ENCODE data around the gene RABGAP1L. TPM values are rescaled to one million over a fixed set of nuclear protein-coding genes. Genes with fewer than 3 reads are reported as not detected.

The RABGAP1L gene
- polyA plus RNA-seq, 1 donor (not counting 4 experiments of a cell fraction or from before 2014, with no cell fraction given) = 24.2 TPM

- TF ChIP-seq EZH2 (IDR thresholded peaks at IDR 0.05; ENCODE audit: low read length) (no peak), CTCF (optimal IDR thresholded peaks at IDR 0.05 in 1 of 3, IDR thresholded peaks at IDR 0.05 in 1 of 3, conservative IDR thresholded peaks at IDR 0.05 in 1 of 3; ENCODE audit: extremely low read depth in 1 of 3, insufficient read depth in 2 of 3, low read length in 3 of 3) (no peak)
- H3K27me3 ChIP-seq (ENCODE audit: control insufficient read depth, extremely low read depth, insufficient read depth, low read length) = no peaks in the 10 kb centered on the region
- no peak overlapping the region for H3K4me3 ChIP-seq (ENCODE audit: control insufficient read depth in 2 of 3, extremely low read depth in 1 of 3, insufficient read depth in 2 of 3, low read depth in 1 of 3, low read length in 3 of 3)
- no peaks in the 10 kb centered on the region for H3K4me1 ChIP-seq (ENCODE audit: control insufficient read depth, extremely low read depth, insufficient read depth, low read length)
- H4K20me1 ChIP-seq (ENCODE audit: control insufficient read depth, extremely low read depth, insufficient read depth, low read length) = no peaks in the 10 kb centered on the region
- H3K9me1 ChIP-seq (ENCODE audit: control insufficient read depth, extremely low read depth, insufficient read depth, low read length) = no peaks in the 10 kb centered on the region
- H3K9me3 ChIP-seq (ENCODE audit: control insufficient read depth, low read depth, low read length) = no peaks in the 10 kb centered on the region
- H3K79me2 ChIP-seq (ENCODE audit: control insufficient read depth, insufficient read depth, low read length) = no peaks in the 10 kb centered on the region
- no peak overlapping the region for H3K9ac ChIP-seq (ENCODE audit: control insufficient read depth, extremely low read depth, insufficient read depth, low read length)
- H3K4me2 ChIP-seq (ENCODE audit: control insufficient read depth, extremely low read depth, insufficient read depth, low read depth, low read length) = no peak overlapping the region
- DNase-seq (ENCODE audit: low read depth, low spot score) (no peak), FAIRE-seq (no peak)
- no peaks in the 10 kb centered on the region for H3K36me3 ChIP-seq (ENCODE audit: control insufficient read depth in 2 of 2, extremely low read depth in 1 of 2, insufficient read depth in 2 of 2, low read length in 2 of 2)
- H2AFZ ChIP-seq (ENCODE audit: control insufficient read depth, low read length) = no peak overlapping the region
- no peak overlapping the region for H3K27ac ChIP-seq (ENCODE audit: control insufficient read depth, insufficient read depth, low read length)
- dilution Hi-C loops (cut with MboI; ENCODE audit: extremely low pct_ligation_motif_present, low sequenced_read_pairs) = no loop called here
Measured at GRCh38 chr1:174623324-174624035, 464.2 kb downstream of the RABGAP1L start.

GRCh38 chr1:174626031-174627025 is 467.0 kb downstream of the RABGAP1L start:
- H3K9me1 ChIP-seq (ENCODE audit: control insufficient read depth, extremely low read depth, insufficient read depth, low read length) = no peaks in the 10 kb centered on the region
- H3K79me2 ChIP-seq (ENCODE audit: control insufficient read depth, insufficient read depth, low read length) = no peaks in the 10 kb centered on the region
- no peak overlapping the region for H3K4me2 ChIP-seq (ENCODE audit: control insufficient read depth, extremely low read depth, insufficient read depth, low read depth, low read length)
- dilution Hi-C loops (cut with MboI; ENCODE audit: extremely low pct_ligation_motif_present, low sequenced_read_pairs) = no loop called here
- FAIRE-seq = no peak
- H2AFZ ChIP-seq (ENCODE audit: control insufficient read depth, low read length) = no peak overlapping the region
- H3K4me1 ChIP-seq (ENCODE audit: control insufficient read depth, extremely low read depth, insufficient read depth, low read length) = no peaks in the 10 kb centered on the region
- DNase-seq (ENCODE audit: low read depth, low spot score) = no peak
- no peaks in the 10 kb centered on the region for H4K20me1 ChIP-seq (ENCODE audit: control insufficient read depth, extremely low read depth, insufficient read depth, low read length)
- no peaks in the 10 kb centered on the region for H3K27me3 ChIP-seq (ENCODE audit: control insufficient read depth, extremely low read depth, insufficient read depth, low read length)
- H3K4me3 ChIP-seq (ENCODE audit: control insufficient read depth in 2 of 3, extremely low read depth in 1 of 3, insufficient read depth in 2 of 3, low read depth in 1 of 3, low read length in 3 of 3) = no peak overlapping the region
- TF ChIP-seq CTCF (optimal IDR thresholded peaks at IDR 0.05 in 1 of 3, IDR thresholded peaks at IDR 0.05 in 1 of 3, conservative IDR thresholded peaks at IDR 0.05 in 1 of 3; ENCODE audit: extremely low read depth in 1 of 3, insufficient read depth in 2 of 3, low read length in 3 of 3) = no peak
- TF ChIP-seq EZH2 (IDR thresholded peaks at IDR 0.05; ENCODE audit: low read length) = no peak
- no peaks in the 10 kb centered on the region for H3K9me3 ChIP-seq (ENCODE audit: control insufficient read depth, low read depth, low read length)
- no peaks in the 10 kb centered on the region for H3K36me3 ChIP-seq (ENCODE audit: control insufficient read depth in 2 of 2, extremely low read depth in 1 of 2, insufficient read depth in 2 of 2, low read length in 2 of 2)
- H3K27ac ChIP-seq (ENCODE audit: control insufficient read depth, insufficient read depth, low read length) = no peak overlapping the region
- no peak overlapping the region for H3K9ac ChIP-seq (ENCODE audit: control insufficient read depth, extremely low read depth, insufficient read depth, low read length)

Data from keratinocyte (primary cell).